Loucy (cell line): ENCODE results near the gene TMEM272.

Experiments used
- CTCF ChIP-seq: fragments of 200-600 bp; sonication (generic); conservative IDR thresholded peaks from 2 replicates; pipeline ENCODE4 v1.5.1; 2014; ENCODE audit warnings: mild to moderate bottlenecking, antibody characterized with exemption, low read length
- EZH2phosphoT487 ChIP-seq: fragments of 200-600 bp; IDR thresholded peaks from 2 replicates; pipeline ENCODE4 v1.6.1; 2018; ENCODE audit warnings: antibody characterized with exemption, mild to moderate bottlenecking, moderate library complexity, borderline replicate concordance

DNA sequence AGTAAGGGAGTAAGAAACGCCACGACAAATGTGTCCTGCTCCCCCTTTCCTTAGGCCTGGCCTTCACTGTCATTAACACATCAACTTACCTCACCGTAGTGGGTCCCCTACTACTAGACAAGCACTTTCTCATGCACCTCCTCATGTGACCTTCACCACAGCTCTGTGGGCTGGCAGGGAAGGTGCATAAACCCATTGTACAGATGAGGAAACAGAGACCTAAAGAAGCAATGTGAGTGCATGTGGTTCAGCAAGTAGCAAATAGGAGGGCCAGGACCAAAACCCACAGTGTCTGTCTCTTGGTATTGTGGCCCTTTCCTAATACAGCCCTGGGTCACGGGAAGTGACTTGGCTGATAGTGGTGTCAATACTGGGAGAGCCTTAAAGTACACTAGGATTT, 22.1 kb upstream of the TMEM272 start:
- TF ChIP-seq CTCF (no peak), EZH2phosphoT487 (no peak)
